HUES6 (cell line): Measurements from ENCODE around the gene DTNA.

Experiments
- H3K27ac ChIP-seq: 2 replicates; pipeline ENCODE4 v1.7.0; 2013; ENCODE audit warnings: low read depth, mild to moderate bottlenecking, low read length, inconsistent platforms
- H3K27me3 ChIP-seq: 2 replicates; pipeline ENCODE4 v1.6.1; 2013; ENCODE audit warnings: low read length; ENCODE audit not compliant: control insufficient read depth, insufficient read depth
- H3K36me3 ChIP-seq: 2 replicates; pipeline ENCODE4 v1.6.1; 2013; ENCODE audit warnings: low read length; ENCODE audit not compliant: control insufficient read depth, insufficient read depth
- H3K4me1 ChIP-seq: 2 replicates; pipeline ENCODE4 v1.6.1; 2013; ENCODE audit warnings: low read length; ENCODE audit not compliant: control insufficient read depth, insufficient read depth
- H3K4me3 ChIP-seq: 2 replicates; pipeline ENCODE4 v1.5.1; 2013; ENCODE audit warnings: low read depth, low read length
- H3K9ac ChIP-seq: one replicate; pipeline ENCODE4 v1.6.1; 2013; ENCODE audit warnings: mild to moderate bottlenecking, low read length
- H3K9me3 ChIP-seq: 2 replicates; pipeline ENCODE4 v1.6.1; 2013; ENCODE audit warnings: low read depth, low read length; ENCODE audit not compliant: control insufficient read depth, insufficient read depth

DTNA gene

GRCh38 chr18:34764451-34764850 lies 54.4 kb downstream of the DTNA start:
- Histone ChIP-seq H3K27me3 (no peaks in the 10 kb centered on the region), H3K27ac (no peak overlapping the region), H3K4me1 (no peaks in the 10 kb centered on the region), H3K4me3 (no peak overlapping the region), H3K9me3 (no peaks in the 10 kb centered on the region; the same call in 1 of the 2 replicates), H3K36me3 (no peaks in the 10 kb centered on the region), H3K9ac (no peak overlapping the region)

GRCh38 chr18:34767601-34768027 lies 57.5 kb downstream of the DTNA start:
- Histone ChIP-seq H3K27ac (no peak overlapping the region), H3K4me1 (no peaks in the 10 kb centered on the region), H3K36me3 (no peaks in the 10 kb centered on the region), H3K27me3 (no peaks in the 10 kb centered on the region), H3K9ac (no peak overlapping the region), H3K9me3 (no peaks in the 10 kb centered on the region; the same call in 1 of the 2 replicates), H3K4me3 (no peak overlapping the region)

GRCh38 chr18:34771958-34772357 lies 61.9 kb downstream of the DTNA start:
- Histone ChIP-seq H3K4me1 (peaks cover 4% of the 10 kb centered on the region; the same call in 1 of the 2 replicates), H3K9ac (no peak overlapping the region), H3K36me3 (no peaks in the 10 kb centered on the region), H3K27ac (no peak overlapping the region), H3K4me3 (no peak overlapping the region), H3K9me3 (no peaks in the 10 kb centered on the region; the same call in 1 of the 2 replicates), H3K27me3 (no peaks in the 10 kb centered on the region)

GRCh38 chr18:34772887-34773286 lies 62.8 kb downstream of the DTNA start:
- H3K9me3 ChIP-seq = no peaks in the 10 kb centered on the region
- H3K36me3 ChIP-seq = no peaks in the 10 kb centered on the region
- peaks cover 4% of the 10 kb centered on the region; the same call in 1 of the 2 replicates for H3K4me1 ChIP-seq
- no peak overlapping the region for H3K4me3 ChIP-seq
- H3K27me3 ChIP-seq = no peaks in the 10 kb centered on the region
- no peak overlapping the region for H3K27ac ChIP-seq
- H3K9ac ChIP-seq = no peak overlapping the region

GRCh38 chr18:34773378-34773777 lies 63.3 kb downstream of the DTNA start:
- Histone ChIP-seq H3K27ac (no peak overlapping the region), H3K36me3 (no peaks in the 10 kb centered on the region), H3K9me3 (no peaks in the 10 kb centered on the region), H3K4me1 (peaks cover 4% of the 10 kb centered on the region; the same call in 1 of the 2 replicates), H3K4me3 (no peak overlapping the region), H3K9ac (no peak overlapping the region), H3K27me3 (no peaks in the 10 kb centered on the region)

GRCh38 chr18:34773961-34774766 lies 64.1 kb downstream of the DTNA start:
- H3K27me3 ChIP-seq = no peaks in the 10 kb centered on the region

GRCh38 chr18:34775461-34775860 lies 65.4 kb downstream of the DTNA start:
- Histone ChIP-seq H3K27ac (no peak overlapping the region), H3K9me3 (no peaks in the 10 kb centered on the region), H3K4me1 (peaks cover 4% of the 10 kb centered on the region; the same call in 1 of the 2 replicates), H3K36me3 (no peaks in the 10 kb centered on the region), H3K4me3 (no peak overlapping the region), H3K27me3 (no peaks in the 10 kb centered on the region), H3K9ac (no peak overlapping the region)

More at GRCh38 chr18:34773961-34774766, 64.1 kb downstream of the DTNA start:
- Histone ChIP-seq H3K9ac (no peak overlapping the region), H3K27ac (no peak overlapping the region), H3K9me3 (no peaks in the 10 kb centered on the region), H3K4me1 (peaks cover 4% of the 10 kb centered on the region; the same call in 1 of the 2 replicates), H3K36me3 (no peaks in the 10 kb centered on the region), H3K4me3 (no peak overlapping the region)

- H3K27me3 ChIP-seq = no peaks in the 10 kb centered on the region
- no peaks in the 10 kb centered on the region for H3K36me3 ChIP-seq
These were observed 69.0 kb downstream of the DTNA start for GRCh38 chr18:34779112-34779511.

GRCh38 chr18:34780856-34781255 lies 70.8 kb downstream of the DTNA start:
- H3K27me3 ChIP-seq = no peaks in the 10 kb centered on the region
- no peaks in the 10 kb centered on the region for H3K36me3 ChIP-seq
- H3K4me3 ChIP-seq = no peak overlapping the region
- H3K27ac ChIP-seq = no peak overlapping the region
- H3K9ac ChIP-seq = no peak overlapping the region
- no peaks in the 10 kb centered on the region for H3K4me1 ChIP-seq
- no peaks in the 10 kb centered on the region for H3K9me3 ChIP-seq

More at GRCh38 chr18:34779112-34779511, 69.0 kb downstream of the DTNA start:
- no peaks in the 10 kb centered on the region for H3K9me3 ChIP-seq
- H3K9ac ChIP-seq = no peak overlapping the region
- no peak overlapping the region for H3K4me3 ChIP-seq
- no peaks in the 10 kb centered on the region for H3K4me1 ChIP-seq
- no peak overlapping the region for H3K27ac ChIP-seq

GRCh38 chr18:34783501-34783900 lies 73.4 kb downstream of the DTNA start:
- Histone ChIP-seq H3K4me1 (0 out of 2 replicates have a peak, but pooled peaks cover 5% of the 10 kb centered on the region), H3K27ac (no peak overlapping the region), H3K4me3 (no peak overlapping the region), H3K27me3 (no peaks in the 10 kb centered on the region), H3K36me3 (no peaks in the 10 kb centered on the region), H3K9ac (no peak overlapping the region), H3K9me3 (no peaks in the 10 kb centered on the region)

- H3K36me3 ChIP-seq = no peaks in the 10 kb centered on the region
- no peak overlapping the region for H3K27ac ChIP-seq
These were observed 76.2 kb downstream of the DTNA start for GRCh38 chr18:34786162-34786741.

More at GRCh38 chr18:34786162-34786741, 76.2 kb downstream of the DTNA start:
- Histone ChIP-seq H3K4me3 (no peak overlapping the region), H3K9ac (no peak overlapping the region), H3K27me3 (no peaks in the 10 kb centered on the region), H3K9me3 (no peaks in the 10 kb centered on the region), H3K4me1 (0 out of 2 replicates have a peak, but pooled peaks cover 5% of the 10 kb centered on the region)
